HFFc6 (cell line): ENCODE data around the gene ADAR. TPM values are rescaled to one million over a fixed set of nuclear protein-coding genes. Genes with fewer than 3 reads are reported as not detected.
A peak's percentile ranks its signal among the peaks of the same experiment; 100 is the strongest.

Experiments used
- DNase-seq: peaks from one replicate; pipeline ENCODE4 v3.0.0-alpha.2; 2018
- H3K27ac Mint-ChIP-seq: 2 replicates; pipeline ENCODE4 v1.8.0; 2020; ENCODE audit warnings: mild to moderate bottlenecking, mixed read lengths
- H3K27me3 Mint-ChIP-seq: 2 replicates; pipeline ENCODE4 v1.8.0; 2021; ENCODE audit warnings: mild to moderate bottlenecking, moderate library complexity, mixed read lengths; ENCODE audit not compliant: insufficient read depth
- H3K36me3 Mint-ChIP-seq: 2 replicates; pipeline ENCODE4 v1.8.0; 2021; ENCODE audit warnings: low read depth, mixed read lengths
- H3K4me1 Mint-ChIP-seq: 2 replicates; pipeline ENCODE4 v1.8.0; 2020; ENCODE audit warnings: low read depth, mixed read lengths
- H3K4me3 Mint-ChIP-seq: 2 replicates; pipeline ENCODE4 v1.8.0; 2020; ENCODE audit warnings: mild to moderate bottlenecking, moderate library complexity, mixed read lengths
- H3K9me3 Mint-ChIP-seq: 2 replicates; pipeline ENCODE4 v1.8.0; 2020; ENCODE audit warnings: mild to moderate bottlenecking, mixed read lengths
- total RNA-seq, 6 experiments: library from RNA; stranded (reverse); fragmentation: NEBNext Ultra II Directional; extraction: Animal tissue kit (Norgen Biotek cat#: 25700); gene quantifications; 2 replicates in 1 of 6; 3 replicates in 5 of 6; pipeline ENCODE4 v1.2.3, GENCODE V29; 2021
- TF ChIP-seq, protein P1 (sequence below): fragments of 200-600 bp; sonication (generic); IDR thresholded peaks from 2 replicates; pipeline ENCODE4 v1.5.0; 2021; ENCODE audit warnings: antibody characterized with exemption, mild to moderate bottlenecking

The ADAR gene
- total RNA-seq, 6 experiments from 2014 or later, result 122 to 136 (median 126) TPM

DNA sequence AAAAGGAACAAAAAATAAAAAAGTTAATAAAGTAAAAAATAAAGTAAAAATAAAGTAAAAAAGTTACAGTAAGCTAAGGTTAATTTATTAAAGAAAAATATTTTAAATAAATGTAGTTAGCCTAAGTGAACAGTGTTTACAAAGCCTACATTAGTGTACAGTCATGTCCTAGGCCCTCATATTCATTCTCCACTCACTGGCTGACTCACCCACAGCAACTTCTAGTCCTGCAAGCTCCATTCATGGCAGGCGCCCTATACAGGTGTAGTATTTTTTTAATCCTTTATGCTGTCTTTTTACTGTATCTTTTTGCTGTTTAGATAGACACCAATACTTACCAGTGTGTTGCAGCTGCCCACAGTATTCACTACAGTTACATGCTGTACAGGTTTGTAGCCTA lies 12.4 kb downstream of the ADAR start:
- H3K4me1 Mint-ChIP-seq, result peaks cover 25% of the 10 kb centered on the region
- H3K27ac Mint-ChIP-seq, result no peak overlapping the region
- no peaks in the 10 kb centered on the region for H3K27me3 Mint-ChIP-seq
- H3K9me3 Mint-ChIP-seq, result no peaks in the 10 kb centered on the region
- H3K4me3 Mint-ChIP-seq, result no peak overlapping the region
- peaks cover 40% of the 10 kb centered on the region for H3K36me3 Mint-ChIP-seq
- peak; percentile 61 for DNase-seq
- TF ChIP-seq, protein P1, sequence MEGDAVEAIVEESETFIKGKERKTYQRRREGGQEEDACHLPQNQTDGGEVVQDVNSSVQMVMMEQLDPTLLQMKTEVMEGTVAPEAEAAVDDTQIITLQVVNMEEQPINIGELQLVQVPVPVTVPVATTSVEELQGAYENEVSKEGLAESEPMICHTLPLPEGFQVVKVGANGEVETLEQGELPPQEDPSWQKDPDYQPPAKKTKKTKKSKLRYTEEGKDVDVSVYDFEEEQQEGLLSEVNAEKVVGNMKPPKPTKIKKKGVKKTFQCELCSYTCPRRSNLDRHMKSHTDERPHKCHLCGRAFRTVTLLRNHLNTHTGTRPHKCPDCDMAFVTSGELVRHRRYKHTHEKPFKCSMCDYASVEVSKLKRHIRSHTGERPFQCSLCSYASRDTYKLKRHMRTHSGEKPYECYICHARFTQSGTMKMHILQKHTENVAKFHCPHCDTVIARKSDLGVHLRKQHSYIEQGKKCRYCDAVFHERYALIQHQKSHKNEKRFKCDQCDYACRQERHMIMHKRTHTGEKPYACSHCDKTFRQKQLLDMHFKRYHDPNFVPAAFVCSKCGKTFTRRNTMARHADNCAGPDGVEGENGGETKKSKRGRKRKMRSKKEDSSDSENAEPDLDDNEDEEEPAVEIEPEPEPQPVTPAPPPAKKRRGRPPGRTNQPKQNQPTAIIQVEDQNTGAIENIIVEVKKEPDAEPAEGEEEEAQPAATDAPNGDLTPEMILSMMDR, result no peak

DNA sequence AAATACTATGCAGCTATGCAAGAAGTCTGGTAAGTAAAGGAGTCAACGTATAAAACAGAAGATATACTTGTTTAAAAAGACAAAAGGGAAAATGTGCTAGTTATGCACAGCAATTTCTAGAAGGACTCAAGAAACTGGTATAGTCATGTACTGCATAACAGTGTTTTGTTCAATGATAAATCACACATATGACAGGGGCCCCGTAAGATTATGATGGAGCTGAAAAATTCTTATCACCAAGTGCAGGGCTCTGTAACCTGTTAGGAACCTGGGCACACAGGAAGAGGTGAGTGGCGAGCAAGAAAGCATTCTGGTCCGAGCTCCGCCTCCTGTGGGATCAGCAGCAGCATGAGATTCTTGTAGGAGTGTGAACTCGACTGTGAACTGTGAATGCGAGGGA lies 13.2 kb downstream of the ADAR start:
- TF ChIP-seq, protein P1, result no peak
- no peak overlapping the region for H3K27ac Mint-ChIP-seq

DNA sequence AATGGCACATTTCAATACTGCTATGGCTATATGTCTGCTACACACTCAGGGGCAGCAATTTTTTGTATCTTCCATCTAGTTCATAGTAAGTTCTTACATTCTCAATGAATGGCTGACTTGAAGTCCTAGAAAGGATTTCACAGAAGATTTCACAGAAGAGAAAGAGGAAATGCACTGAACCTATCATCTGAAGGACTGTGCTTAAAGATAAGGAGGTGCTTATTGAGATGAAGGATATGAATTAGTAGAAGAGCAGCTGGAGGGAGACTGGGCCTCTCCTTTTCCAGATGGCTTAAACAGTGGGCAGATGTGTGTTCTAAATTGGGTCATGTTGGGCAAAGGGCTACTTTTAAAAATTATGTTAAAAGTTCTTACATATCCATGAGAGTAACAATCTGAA lies 14.6 kb downstream of the ADAR start:
- Mint-ChIP-seq H3K4me3 (no peak overlapping the region), H3K36me3 (peaks cover 35% of the 10 kb centered on the region), H3K4me1 (peaks cover 7% of the 10 kb centered on the region), H3K27me3 (no peaks in the 10 kb centered on the region), H3K27ac (no peak overlapping the region), H3K9me3 (no peaks in the 10 kb centered on the region)
- no peak for DNase-seq
- TF ChIP-seq, protein P1, result no peak

More for the DNA sequence above, 13.2 kb downstream of the ADAR start:
- Mint-ChIP-seq H3K9me3 (no peaks in the 10 kb centered on the region), H3K27me3 (no peaks in the 10 kb centered on the region), H3K36me3 (peaks cover 37% of the 10 kb centered on the region), H3K4me3 (no peak overlapping the region), H3K4me1 (peaks cover 21% of the 10 kb centered on the region)
- no peak for DNase-seq

DNA sequence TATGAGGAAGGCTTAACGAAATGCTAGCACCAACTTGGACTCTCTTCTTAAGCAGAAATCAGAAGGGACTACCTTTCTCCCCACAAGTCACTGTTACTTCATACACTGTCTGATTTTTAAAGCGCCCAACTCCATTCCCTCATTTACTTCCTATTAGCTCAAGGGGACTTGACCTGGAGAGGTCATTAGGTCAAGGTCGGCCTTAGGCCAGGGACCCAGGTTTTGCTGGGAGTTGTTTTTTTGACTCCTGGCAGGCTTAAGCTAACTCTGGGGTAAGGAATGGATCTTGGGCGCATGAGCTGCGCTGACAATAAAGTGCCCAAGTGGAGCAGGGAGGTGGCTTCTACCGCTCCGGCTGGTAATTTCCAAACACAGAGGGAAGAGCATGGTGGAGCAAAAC lies 16.8 kb downstream of the ADAR start:
- Mint-ChIP-seq H3K36me3 (peaks cover 34% of the 10 kb centered on the region), H3K9me3 (no peaks in the 10 kb centered on the region), H3K4me3 (no peak overlapping the region), H3K27me3 (no peaks in the 10 kb centered on the region; the same call in 1 of the 2 replicates), H3K4me1 (peaks cover 5% of the 10 kb centered on the region), H3K27ac (no peak overlapping the region)
- TF ChIP-seq, protein P1, result no peak
- no peak for DNase-seq

DNA sequence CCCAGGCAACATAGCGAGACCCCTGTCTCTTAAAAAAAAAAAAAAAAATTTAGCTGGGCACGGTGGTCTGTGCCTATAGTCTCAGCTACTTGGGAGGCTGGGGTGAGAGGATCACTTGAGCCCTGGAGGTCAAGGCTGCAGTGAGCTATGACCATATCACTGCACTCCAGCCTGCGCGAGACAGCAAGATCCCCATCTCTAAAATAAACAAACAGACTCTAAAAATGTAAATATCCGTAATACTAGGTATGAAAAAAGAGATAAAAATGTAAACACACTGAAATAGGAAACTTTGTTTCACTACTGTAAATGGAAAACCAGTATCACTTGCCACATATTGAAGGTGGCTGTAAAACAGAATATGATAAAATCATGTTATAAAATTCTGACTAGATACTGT lies 17.2 kb downstream of the ADAR start:
- DNase-seq, result no peak
- Mint-ChIP-seq H3K9me3 (no peaks in the 10 kb centered on the region), H3K4me1 (peaks cover 2% of the 10 kb centered on the region), H3K27ac (no peak overlapping the region), H3K27me3 (no peaks in the 10 kb centered on the region; the same call in 1 of the 2 replicates), H3K4me3 (no peak overlapping the region), H3K36me3 (peaks cover 38% of the 10 kb centered on the region)
- TF ChIP-seq, protein P1, result no peak

DNA sequence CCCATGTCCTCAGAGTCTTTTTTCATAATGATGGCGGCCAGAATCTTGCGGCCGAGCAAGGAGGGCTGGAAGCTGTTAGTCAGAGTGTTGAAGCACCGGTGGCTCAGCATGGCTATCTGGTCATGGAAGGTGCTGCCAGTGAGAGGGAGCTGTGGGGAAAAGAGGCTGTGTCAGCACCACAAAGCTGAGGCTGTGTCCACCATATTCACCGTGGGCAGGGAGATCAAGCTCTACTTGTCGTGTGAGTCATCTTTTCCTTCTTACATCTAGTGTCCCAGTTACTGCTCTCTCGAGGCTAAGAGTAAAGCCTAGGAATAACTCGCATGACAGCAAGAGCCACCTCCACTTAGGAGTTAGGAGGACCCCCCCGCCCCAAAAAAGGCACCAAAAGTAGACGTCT lies 18.2 kb downstream of the ADAR start:
- Mint-ChIP-seq H3K36me3 (peaks cover 46% of the 10 kb centered on the region), H3K27ac (no peak overlapping the region), H3K4me1 (no peaks in the 10 kb centered on the region; the same call in 1 of the 2 replicates), H3K27me3 (no peaks in the 10 kb centered on the region; the same call in none of the 2 replicates), H3K4me3 (no peak overlapping the region), H3K9me3 (no peaks in the 10 kb centered on the region)
- TF ChIP-seq, protein P1, result no peak
- DNase-seq, result no peak
